ENCODE measurements around the gene BEGAIN. TPM values are rescaled to one million over a fixed set of nuclear protein-coding genes. Genes with fewer than 3 reads are reported as not detected.

The BEGAIN gene
- total RNA-seq, 1 donor from 2014 or later: 5.1 TPM

DNA sequence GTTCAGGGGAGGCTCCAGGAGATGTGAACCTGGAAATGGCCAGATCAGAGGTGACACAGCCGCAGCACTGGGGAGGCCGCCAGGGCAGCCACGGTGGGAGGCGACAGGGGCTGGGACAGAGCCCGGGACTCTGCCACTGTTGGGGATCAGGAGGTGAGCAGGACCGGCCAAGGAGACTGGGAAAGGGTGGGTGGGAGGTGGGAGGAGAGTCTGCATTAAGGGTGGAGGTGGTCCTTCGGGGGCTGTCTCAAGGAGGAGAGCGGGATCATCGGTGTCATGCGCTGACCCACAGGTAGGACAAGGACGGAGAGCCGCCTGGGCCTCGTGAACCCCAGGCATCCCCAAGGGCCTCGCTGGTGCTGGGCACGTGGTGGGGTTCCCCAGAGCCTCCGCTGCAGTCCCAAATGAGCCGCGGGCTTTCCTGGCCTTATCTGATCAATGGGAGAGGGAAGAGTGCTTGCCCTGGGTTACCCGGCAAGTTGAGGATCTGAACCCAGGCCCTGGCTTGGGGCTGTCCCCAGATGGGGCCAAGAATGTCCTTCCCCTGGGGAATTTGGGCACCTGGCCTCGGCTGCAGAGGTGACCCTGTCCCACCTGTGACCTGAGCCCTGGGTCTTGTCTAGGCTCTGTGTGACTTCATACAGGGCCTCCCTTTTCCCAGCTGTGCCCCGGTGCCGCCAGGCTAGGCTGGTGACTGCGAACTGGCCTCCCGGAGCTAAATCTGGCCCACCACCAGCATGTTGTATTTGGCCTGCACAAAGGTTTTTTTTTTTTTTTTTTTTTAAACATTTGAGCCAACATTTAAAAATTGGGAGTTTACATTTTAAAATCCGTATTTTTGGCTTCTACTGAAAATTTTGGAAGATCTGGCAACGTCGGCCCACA, 13.2 kb downstream of the BEGAIN start:
- Mint-ChIP-seq H3K27me3 (ENCODE audit: low read depth) (peaks cover 23% of the 10 kb centered on the region), H3K27ac (ENCODE audit: unreplicated experiment) (no peak overlapping the region), H3K4me3 (ENCODE audit: unreplicated experiment) (no peak overlapping the region), H3K36me3 (ENCODE audit: low read depth) (no peaks in the 10 kb centered on the region), H3K4me1 (ENCODE audit: low read depth) (peaks cover 9% of the 10 kb centered on the region), H3K9me3 (ENCODE audit: low read depth) (no peaks in the 10 kb centered on the region)
- DNase-seq (ENCODE audit: low spot score): no peak
- no peak for TF ChIP-seq CTCF (IDR thresholded peaks at IDR 0.05)

- no peak overlapping the region for H3K4me3 Mint-ChIP-seq (ENCODE audit: unreplicated experiment)
Measured at GRCh38 chr14:100573002-100573756, 14.0 kb downstream of the BEGAIN start.

DNA sequence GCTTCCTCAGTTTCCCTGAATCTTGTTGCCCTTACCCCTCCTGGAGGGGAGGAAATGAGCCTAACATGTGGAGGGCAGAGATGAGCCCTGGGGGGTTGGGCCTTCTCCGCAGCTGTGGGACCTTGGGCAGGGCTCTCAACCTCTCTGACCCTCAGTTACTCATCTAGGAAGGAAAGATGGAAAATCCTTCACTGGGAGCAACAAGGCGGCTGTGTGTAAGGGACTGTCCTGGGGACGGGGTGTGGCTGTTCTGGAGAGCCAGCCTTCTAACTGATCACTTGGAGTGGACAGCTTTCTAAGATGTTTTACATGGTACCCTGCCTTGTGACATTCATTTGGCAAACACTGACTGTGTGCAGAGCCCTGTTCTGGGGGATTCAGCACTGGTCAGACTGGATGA, 14.7 kb downstream of the BEGAIN start:
- Mint-ChIP-seq H3K27me3 (ENCODE audit: low read depth) (peaks cover 23% of the 10 kb centered on the region), H3K36me3 (ENCODE audit: low read depth) (no peaks in the 10 kb centered on the region), H3K4me3 (ENCODE audit: unreplicated experiment) (no peak overlapping the region), H3K9me3 (ENCODE audit: low read depth) (no peaks in the 10 kb centered on the region), H3K4me1 (ENCODE audit: low read depth) (peaks cover 9% of the 10 kb centered on the region), H3K27ac (ENCODE audit: unreplicated experiment) (no peak overlapping the region)
- TF ChIP-seq CTCF (IDR thresholded peaks at IDR 0.05): no peak
- no peak for DNase-seq (ENCODE audit: low spot score)

More at GRCh38 chr14:100573002-100573756, 14.0 kb downstream of the BEGAIN start:
- Mint-ChIP-seq H3K4me1 (ENCODE audit: low read depth) (peaks cover 9% of the 10 kb centered on the region), H3K27ac (ENCODE audit: unreplicated experiment) (no peak overlapping the region), H3K36me3 (ENCODE audit: low read depth) (no peaks in the 10 kb centered on the region), H3K27me3 (ENCODE audit: low read depth) (peaks cover 23% of the 10 kb centered on the region), H3K9me3 (ENCODE audit: low read depth) (no peaks in the 10 kb centered on the region)
- no peak for DNase-seq (ENCODE audit: low spot score)
- no peak for TF ChIP-seq CTCF (IDR thresholded peaks at IDR 0.05)

DNA sequence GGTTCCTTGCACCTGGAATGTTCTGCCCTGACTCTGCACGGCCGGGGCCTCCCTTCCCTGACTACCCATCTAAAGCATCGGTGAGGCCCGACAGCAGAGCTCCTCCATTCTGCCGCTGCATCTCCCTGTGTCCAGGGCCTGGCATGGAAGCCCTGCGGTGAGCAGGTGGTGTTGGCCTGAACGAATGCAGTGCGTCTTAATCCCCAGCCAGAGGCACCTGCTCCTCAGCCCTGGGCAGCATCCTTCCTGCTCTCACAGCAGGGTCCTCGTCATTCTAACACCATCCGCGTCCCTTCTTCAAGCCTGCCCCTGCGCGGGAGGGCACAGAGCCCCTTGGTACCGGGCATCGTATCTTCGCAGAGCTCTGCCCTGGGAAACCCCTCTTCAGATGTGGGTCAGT, 15.4 kb downstream of the BEGAIN start:
- H3K4me1 Mint-ChIP-seq (ENCODE audit: low read depth): peaks cover 11% of the 10 kb centered on the region

More for the DNA sequence above, 15.4 kb downstream of the BEGAIN start:
- TF ChIP-seq CTCF (IDR thresholded peaks at IDR 0.05): no peak
- no peak for DNase-seq (ENCODE audit: low spot score)
- H3K27me3 Mint-ChIP-seq (ENCODE audit: low read depth): peaks cover 23% of the 10 kb centered on the region
- no peaks in the 10 kb centered on the region for H3K9me3 Mint-ChIP-seq (ENCODE audit: low read depth)
- no peaks in the 10 kb centered on the region for H3K36me3 Mint-ChIP-seq (ENCODE audit: low read depth)
- H3K4me3 Mint-ChIP-seq (ENCODE audit: unreplicated experiment): no peak overlapping the region
- no peak overlapping the region for H3K27ac Mint-ChIP-seq (ENCODE audit: unreplicated experiment)

Data from chondrocyte (in vitro differentiated cells).